Measurements from ENCODE around the gene LRRC1. TPM values are rescaled to one million over a fixed set of nuclear protein-coding genes. Genes with fewer than 3 reads are reported as not detected.
A peak's percentile ranks its signal among the peaks of the same experiment; 100 is the strongest.

Gene LRRC1
- polyA plus RNA-seq, 1 donor (not counting 4 experiments of a cell fraction or from before 2014, with no cell fraction given): 19.7 TPM

GRCh38 chr6:53917464-53917842 lies 122.6 kb downstream of the LRRC1 start:
- FAIRE-seq (no peak), DNase-seq (ENCODE audit: low read depth, low spot score) (no peak)
- no peak overlapping the region for H3K27ac ChIP-seq (ENCODE audit: control insufficient read depth, insufficient read depth, low read length)
- TF ChIP-seq, protein P1, sequence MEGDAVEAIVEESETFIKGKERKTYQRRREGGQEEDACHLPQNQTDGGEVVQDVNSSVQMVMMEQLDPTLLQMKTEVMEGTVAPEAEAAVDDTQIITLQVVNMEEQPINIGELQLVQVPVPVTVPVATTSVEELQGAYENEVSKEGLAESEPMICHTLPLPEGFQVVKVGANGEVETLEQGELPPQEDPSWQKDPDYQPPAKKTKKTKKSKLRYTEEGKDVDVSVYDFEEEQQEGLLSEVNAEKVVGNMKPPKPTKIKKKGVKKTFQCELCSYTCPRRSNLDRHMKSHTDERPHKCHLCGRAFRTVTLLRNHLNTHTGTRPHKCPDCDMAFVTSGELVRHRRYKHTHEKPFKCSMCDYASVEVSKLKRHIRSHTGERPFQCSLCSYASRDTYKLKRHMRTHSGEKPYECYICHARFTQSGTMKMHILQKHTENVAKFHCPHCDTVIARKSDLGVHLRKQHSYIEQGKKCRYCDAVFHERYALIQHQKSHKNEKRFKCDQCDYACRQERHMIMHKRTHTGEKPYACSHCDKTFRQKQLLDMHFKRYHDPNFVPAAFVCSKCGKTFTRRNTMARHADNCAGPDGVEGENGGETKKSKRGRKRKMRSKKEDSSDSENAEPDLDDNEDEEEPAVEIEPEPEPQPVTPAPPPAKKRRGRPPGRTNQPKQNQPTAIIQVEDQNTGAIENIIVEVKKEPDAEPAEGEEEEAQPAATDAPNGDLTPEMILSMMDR (optimal IDR thresholded peaks at IDR 0.05 in 1 of 3, IDR thresholded peaks at IDR 0.05 in 1 of 3, conservative IDR thresholded peaks at IDR 0.05 in 1 of 3; ENCODE audit: extremely low read depth in 1 of 3, insufficient read depth in 2 of 3, low read length in 3 of 3): no peak
- TF ChIP-seq EZH2 (IDR thresholded peaks at IDR 0.05; ENCODE audit: low read length): no peak
- no peaks in the 10 kb centered on the region for H3K4me1 ChIP-seq (ENCODE audit: control insufficient read depth, extremely low read depth, insufficient read depth, low read length)
- peaks cover 9 to 19% of the 10 kb centered on the region in 2 experiments for H3K36me3 ChIP-seq (ENCODE audit: control insufficient read depth in 2 of 2, extremely low read depth in 1 of 2, insufficient read depth in 2 of 2, low read length in 2 of 2)
- H3K27me3 ChIP-seq (ENCODE audit: control insufficient read depth, extremely low read depth, insufficient read depth, low read length): no peaks in the 10 kb centered on the region
- dilution Hi-C loops (cut with MboI; ENCODE audit: extremely low pct_ligation_motif_present, low sequenced_read_pairs): no loop called here
- no peaks in the 10 kb centered on the region for H3K9me1 ChIP-seq (ENCODE audit: control insufficient read depth, extremely low read depth, insufficient read depth, low read length)
- no peak overlapping the region for H2AFZ ChIP-seq (ENCODE audit: control insufficient read depth, low read length)
- H4K20me1 ChIP-seq (ENCODE audit: control insufficient read depth, extremely low read depth, insufficient read depth, low read length): no peaks in the 10 kb centered on the region
- no peak overlapping the region for H3K4me2 ChIP-seq (ENCODE audit: control insufficient read depth, extremely low read depth, insufficient read depth, low read depth, low read length)
- no peaks in the 10 kb centered on the region for H3K9me3 ChIP-seq (ENCODE audit: control insufficient read depth, low read depth, low read length)
- no peaks in the 10 kb centered on the region for H3K79me2 ChIP-seq (ENCODE audit: control insufficient read depth, insufficient read depth, low read length)
- no peak overlapping the region for H3K4me3 ChIP-seq (ENCODE audit: control insufficient read depth in 2 of 3, extremely low read depth in 1 of 3, insufficient read depth in 2 of 3, low read depth in 1 of 3, low read length in 3 of 3)
- no peak overlapping the region for H3K9ac ChIP-seq (ENCODE audit: control insufficient read depth, extremely low read depth, insufficient read depth, low read length)

DNA sequence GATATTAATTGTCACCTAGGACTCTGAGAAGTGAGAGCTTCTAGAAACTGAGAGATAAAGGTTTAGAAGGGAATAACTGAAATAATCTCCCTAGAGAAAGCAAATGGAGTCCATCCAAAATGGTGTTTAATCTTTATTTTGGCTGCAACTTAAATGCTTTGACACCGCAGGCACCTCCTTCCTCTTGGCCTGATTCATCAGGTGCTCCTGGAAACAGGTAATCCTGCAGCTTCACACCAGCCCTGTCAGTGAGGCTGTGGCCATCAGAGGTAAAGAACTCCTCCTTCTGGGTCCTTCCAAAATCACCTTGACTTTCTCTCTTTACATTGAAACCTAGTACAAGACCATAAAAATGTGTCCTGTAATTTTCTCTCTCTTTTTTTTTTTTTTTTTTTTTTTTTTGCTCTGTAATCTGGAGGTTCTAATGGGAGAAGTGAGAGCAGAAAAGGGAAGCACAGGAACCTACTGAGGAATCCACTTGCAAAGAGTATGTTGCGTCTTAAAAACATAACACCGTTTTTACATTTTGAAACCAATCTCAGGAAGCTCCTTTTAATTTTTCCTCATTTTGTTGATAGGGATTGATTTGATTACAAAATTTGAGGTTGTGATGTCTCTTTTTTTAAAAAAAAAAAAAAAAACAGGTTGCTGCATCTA lies 124.2 kb downstream of the LRRC1 start:
- no peaks in the 10 kb centered on the region for H3K27me3 ChIP-seq (ENCODE audit: control insufficient read depth, extremely low read depth, insufficient read depth, low read length)
- H3K4me2 ChIP-seq (ENCODE audit: control insufficient read depth, extremely low read depth, insufficient read depth, low read depth, low read length): no peak overlapping the region
- H3K9ac ChIP-seq (ENCODE audit: control insufficient read depth, extremely low read depth, insufficient read depth, low read length): no peak overlapping the region
- no peaks in the 10 kb centered on the region for H4K20me1 ChIP-seq (ENCODE audit: control insufficient read depth, extremely low read depth, insufficient read depth, low read length)
- no peaks in the 10 kb centered on the region for H3K79me2 ChIP-seq (ENCODE audit: control insufficient read depth, insufficient read depth, low read length)
- peaks cover 8 to 20% of the 10 kb centered on the region in 2 experiments for H3K36me3 ChIP-seq (ENCODE audit: control insufficient read depth in 2 of 2, extremely low read depth in 1 of 2, insufficient read depth in 2 of 2, low read length in 2 of 2)
- no peak overlapping the region for H3K4me3 ChIP-seq (ENCODE audit: control insufficient read depth in 2 of 3, extremely low read depth in 1 of 3, insufficient read depth in 2 of 3, low read depth in 1 of 3, low read length in 3 of 3)
- DNase-seq (ENCODE audit: low read depth, low spot score): no peak
- H3K4me1 ChIP-seq (ENCODE audit: control insufficient read depth, extremely low read depth, insufficient read depth, low read length): no peaks in the 10 kb centered on the region
- H3K9me3 ChIP-seq (ENCODE audit: control insufficient read depth, low read depth, low read length): no peaks in the 10 kb centered on the region
- no peak overlapping the region for H2AFZ ChIP-seq (ENCODE audit: control insufficient read depth, low read length)
- no peaks in the 10 kb centered on the region for H3K9me1 ChIP-seq (ENCODE audit: control insufficient read depth, extremely low read depth, insufficient read depth, low read length)
- peak; percentile 5 for FAIRE-seq
- TF ChIP-seq, protein P1 (optimal IDR thresholded peaks at IDR 0.05 in 1 of 3, IDR thresholded peaks at IDR 0.05 in 1 of 3, conservative IDR thresholded peaks at IDR 0.05 in 1 of 3; ENCODE audit: extremely low read depth in 1 of 3, insufficient read depth in 2 of 3, low read length in 3 of 3): no peak
- no peak for TF ChIP-seq EZH2 (IDR thresholded peaks at IDR 0.05; ENCODE audit: low read length)
- dilution Hi-C loops (cut with MboI; ENCODE audit: extremely low pct_ligation_motif_present, low sequenced_read_pairs): no loop called here
- no peak overlapping the region for H3K27ac ChIP-seq (ENCODE audit: control insufficient read depth, insufficient read depth, low read length)

Data from keratinocyte (primary cell).